H9 (cell line): ENCODE data around the gene EIF4E2. TPM values are rescaled to one million over a fixed set of nuclear protein-coding genes. Genes with fewer than 3 reads are reported as not detected.

Experiments
- DNase-seq: peaks from one replicate; pipeline ENCODE4 v3.0.0-alpha.2; 2017
- H2AFZ ChIP-seq: one replicate; pipeline ENCODE4 v1.6.1; 2013; ENCODE audit warnings: mild to moderate bottlenecking, low read length, control low read depth, moderate library complexity
- H2AK5ac ChIP-seq: 2 replicates; pipeline ENCODE4 v1.6.1; 2013; ENCODE audit warnings: low read length, control low read depth, mixed read lengths; ENCODE audit not compliant: insufficient read length
- H2BK120ac ChIP-seq: one replicate; pipeline ENCODE4 v1.6.1; 2013; ENCODE audit warnings: low read depth, mild to moderate bottlenecking, low read length, control low read depth, inconsistent platforms; ENCODE audit not compliant: poor library complexity, severe bottlenecking
- H2BK12ac ChIP-seq: 2 replicates; pipeline ENCODE4 v1.6.1; 2013; ENCODE audit warnings: low read length, control low read depth, mixed read lengths, low read depth; ENCODE audit not compliant: insufficient read length
- H2BK15ac ChIP-seq: 2 replicates; pipeline ENCODE4 v1.6.1; 2013; ENCODE audit warnings: low read depth, low read length, control low read depth
- H2BK20ac ChIP-seq: one replicate; pipeline ENCODE4 v1.6.1; 2013; ENCODE audit warnings: low read depth, mild to moderate bottlenecking, low read length, control low read depth, inconsistent platforms; ENCODE audit not compliant: poor library complexity, severe bottlenecking
- H2BK5ac ChIP-seq: 2 replicates; pipeline ENCODE4 v1.6.1; 2013; ENCODE audit warnings: low read length, control low read depth, mixed read lengths; ENCODE audit not compliant: insufficient read length
- H3K14ac ChIP-seq: 2 replicates; pipeline ENCODE4 v1.6.1; 2013; ENCODE audit warnings: low read length, control low read depth; ENCODE audit not compliant: insufficient read depth
- H3K18ac ChIP-seq: 2 replicates; pipeline ENCODE4 v1.6.1; 2013; ENCODE audit warnings: low read depth, mild to moderate bottlenecking, mixed read lengths, low read length, control low read depth; ENCODE audit not compliant: insufficient read length
- H3K23ac ChIP-seq: 2 replicates; pipeline ENCODE4 v1.6.1; 2013; ENCODE audit warnings: low read length, control low read depth, mixed read lengths, low read depth; ENCODE audit not compliant: insufficient read length
- H3K23me2 ChIP-seq: 2 replicates; pipeline ENCODE4 v1.6.1; 2013; ENCODE audit warnings: low read depth, mild to moderate bottlenecking, mixed read lengths, low read length, control low read depth; ENCODE audit not compliant: insufficient read length, poor library complexity, severe bottlenecking
- H3K27ac ChIP-seq: 2 replicates; pipeline ENCODE4 v1.5.1; 2013; ENCODE audit warnings: low read length, control low read depth, mixed read lengths, low read depth; ENCODE audit not compliant: insufficient read length
- H3K27me3 ChIP-seq: 2 replicates; pipeline ENCODE4 v1.6.1; 2013; ENCODE audit warnings: low read length, control low read depth, inconsistent platforms; ENCODE audit not compliant: insufficient read depth
- H3K4ac ChIP-seq: 2 replicates; pipeline ENCODE4 v1.6.1; 2013; ENCODE audit warnings: low read depth, mild to moderate bottlenecking, control low read depth, inconsistent platforms, low read length, moderate library complexity
- H3K4me1 ChIP-seq: 2 replicates; pipeline ENCODE4 v1.6.1; 2013; ENCODE audit warnings: low read length, control low read depth, inconsistent platforms; ENCODE audit not compliant: insufficient read depth
- H3K4me2 ChIP-seq: 2 replicates; pipeline ENCODE4 v1.6.1; 2013; ENCODE audit warnings: low read length, control low read depth, mixed read lengths; ENCODE audit not compliant: insufficient read length, insufficient read depth
- H3K56ac ChIP-seq: 2 replicates; pipeline ENCODE4 v1.6.1; 2013; ENCODE audit warnings: low read depth, mild to moderate bottlenecking, mixed read lengths, low read length, control low read depth; ENCODE audit not compliant: insufficient read length
- H3K79me1 ChIP-seq: 2 replicates; pipeline ENCODE4 v1.6.1; 2013; ENCODE audit warnings: low read depth, mild to moderate bottlenecking, moderate library complexity, low read length, control low read depth, inconsistent platforms; ENCODE audit not compliant: insufficient read depth, poor library complexity, severe bottlenecking
- H3K79me2 ChIP-seq: 2 replicates; pipeline ENCODE4 v1.6.1; 2013; ENCODE audit warnings: low read length, control low read depth, inconsistent platforms; ENCODE audit not compliant: insufficient read depth
- H3K9ac ChIP-seq: 2 replicates; pipeline ENCODE4 v1.6.1; 2013; ENCODE audit warnings: low read length, control low read depth, mixed read lengths; ENCODE audit not compliant: insufficient read length; ENCODE audit errors: extremely low read depth
- H3K9me3 ChIP-seq: one replicate; pipeline ENCODE4 v1.6.1; 2013; ENCODE audit warnings: low read depth, low read length, inconsistent platforms; ENCODE audit not compliant: control insufficient read depth
- H3T11ph ChIP-seq: one replicate; pipeline ENCODE4 v1.6.1; 2013; ENCODE audit warnings: mild to moderate bottlenecking, low read length, control low read depth, inconsistent platforms
- H4K20me1 ChIP-seq: one replicate; pipeline ENCODE4 v1.6.1; 2013; ENCODE audit not compliant: control insufficient read depth, insufficient read length, insufficient read depth
- H4K5ac ChIP-seq: 2 replicates; pipeline ENCODE4 v1.6.1; 2013; ENCODE audit warnings: low read depth, mild to moderate bottlenecking, mixed read lengths, low read length, control low read depth; ENCODE audit not compliant: insufficient read length
- H4K8ac ChIP-seq: replicated peaks from 2 replicates; pipeline ENCODE4 v1.6.1; 2013; ENCODE audit warnings: low read length, control low read depth, mixed read lengths, low read depth; ENCODE audit not compliant: insufficient read length
- H4K91ac ChIP-seq: 2 replicates; pipeline ENCODE4 v1.6.1; 2013; ENCODE audit warnings: low read depth, mild to moderate bottlenecking, moderate library complexity, mixed read lengths, low read length, control low read depth; ENCODE audit not compliant: insufficient read length
- H3K27ac Mint-ChIP-seq, 3 experiments: 2 replicates in 2 of 3; 3 replicates in 1 of 3; pipeline ENCODE4 v1.8.0; 2020 to 2021; ENCODE audit warnings: mixed read lengths in 3 of 3, mild to moderate bottlenecking in 1 of 3, moderate library complexity in 1 of 3
- H3K27me3 Mint-ChIP-seq: 2 replicates; pipeline ENCODE4 v1.8.0; 2021; ENCODE audit warnings: low read depth, mild to moderate bottlenecking, moderate library complexity, mixed read lengths
- H3K36me3 Mint-ChIP-seq, 3 experiments: 2 replicates in 2 of 3; 3 replicates in 1 of 3; pipeline ENCODE4 v1.8.0; 2020 to 2021; ENCODE audit warnings: low read depth in 3 of 3, mixed read lengths in 3 of 3; ENCODE audit not compliant: insufficient read depth in 1 of 3
- H3K4me1 Mint-ChIP-seq, 2 experiments: 2 replicates each; pipeline ENCODE4 v1.8.0; 2020; ENCODE audit warnings: mixed read lengths in 2 of 2
- H3K4me3 Mint-ChIP-seq, 2 experiments: 2 replicates in 1 of 2; 3 replicates in 1 of 2; pipeline ENCODE4 v1.8.0; 2020 to 2021; ENCODE audit warnings: mild to moderate bottlenecking in 2 of 2, mixed read lengths in 2 of 2, moderate library complexity in 1 of 2
- H3K9me3 Mint-ChIP-seq, 2 experiments: 2 replicates in 1 of 2; 3 replicates in 1 of 2; pipeline ENCODE4 v1.8.0; 2020; ENCODE audit warnings: mild to moderate bottlenecking in 2 of 2, mixed read lengths in 2 of 2, moderate library complexity in 1 of 2
- CTCF ChIP-seq: fragments of 200-600 bp; sonication (generic); conservative IDR thresholded peaks from 3 replicates; pipeline ENCODE4 v1.8.0; 2021; ENCODE audit warnings: antibody characterized with exemption, mild to moderate bottlenecking
- WGBS: extraction: QIAGEN DNeasy Blood & Tissue Kit; methylation state at CpG from one replicate; pipeline ENCODE4 v1.1.7; 2013; ENCODE audit warnings: missing lambda C conversion rate, low lambda C conversion rate, mixed read lengths; ENCODE audit not compliant: insufficient read length; ENCODE audit errors: extremely low coverage; 5-methylcytosine and 5-hydroxymethylcytosine counted together
- total RNA-seq: library from RNA; stranded (reverse); gene quantifications from 2 replicates; pipeline ENCODE4 v1.2.1, GENCODE V29; 2021

The EIF4E2 gene
- total RNA-seq, 1 experiment from 2014 or later, result 109 TPM

- Histone ChIP-seq H3K9ac (no peak overlapping the region), H3K4me1 (no peaks in the 10 kb centered on the region), H4K20me1 (no peaks in the 10 kb centered on the region), H4K5ac (no peak overlapping the region), H3K4ac (no peak overlapping the region), H2BK12ac (no peak overlapping the region), H3K56ac (no peak overlapping the region), H3K79me2 (no peaks in the 10 kb centered on the region), H3K27me3 (no peaks in the 10 kb centered on the region), H3K14ac (no peak overlapping the region), H3K9me3 (no peaks in the 10 kb centered on the region), H2BK120ac (no peak overlapping the region), H2BK15ac (no peak overlapping the region), H2AK5ac (no peak overlapping the region), H3K23me2 (peaks cover 3% of the 10 kb centered on the region), H2BK5ac (no peak overlapping the region), H4K91ac (no peak overlapping the region), H3K79me1 (no peaks in the 10 kb centered on the region), H3K27ac (no peak overlapping the region), H4K8ac (no peak overlapping the region), H3K23ac (no peak overlapping the region), H2BK20ac (no peak overlapping the region), H2AFZ (no peak overlapping the region), H3T11ph (no peak overlapping the region), H3K18ac (no peak overlapping the region), H3K4me2 (no peak overlapping the region)
- Mint-ChIP-seq H3K36me3 (no peaks in the 10 kb centered on the region), H3K9me3 (no peaks in the 10 kb centered on the region; a peak in 1 of 5 replicates), H3K27me3 (peaks cover 11% of the 10 kb centered on the region), H3K27ac (no peak overlapping the region), H3K4me3 (no peak overlapping the region), H3K4me1 (peaks cover 0 to 5% of the 10 kb centered on the region in 2 experiments; a peak in 1 of 4 replicates)
- no peak for TF ChIP-seq CTCF
- no CpG with 5 or more reads among the region's 10 CpGs for WGBS
- DNase-seq, result no peak
Observed at GRCh38 chr2:232604535-232604934, 54.0 kb downstream of the EIF4E2 start.
